ENCODE results near the gene SLC35E1.

The SLC35E1 gene

GRCh38 chr19:16537111-16537510 lies 35.1 kb downstream of the SLC35E1 start:
- H4K20me1 ChIP-seq (ENCODE audit: insufficient read depth, low read length), result peaks cover 50% of the 10 kb centered on the region

GRCh38 chr19:16536130-16536529 lies 36.1 kb downstream of the SLC35E1 start:
- H3K27ac ChIP-seq (ENCODE audit: low read length), result no peak overlapping the region
- no peak overlapping the region for H3K9ac ChIP-seq (ENCODE audit: low read length)
- no peak overlapping the region for H3K4me2 ChIP-seq (ENCODE audit: low read length)
- no peaks in the 10 kb centered on the region for H3K27me3 ChIP-seq (ENCODE audit: low read depth, low read length)
- H2AFZ ChIP-seq (ENCODE audit: low read depth, low read length), result no peak overlapping the region
- H3K79me2 ChIP-seq (ENCODE audit: low read length), result peaks cover 64% of the 10 kb centered on the region
- peaks cover 5% of the 10 kb centered on the region for H3K4me1 ChIP-seq (ENCODE audit: low read length)
- H3K9me3 ChIP-seq (ENCODE audit: insufficient read depth, low read length), result no peaks in the 10 kb centered on the region
- H4K20me1 ChIP-seq (ENCODE audit: insufficient read depth, low read length), result peaks cover 42% of the 10 kb centered on the region
- TF ChIP-seq, protein P1, sequence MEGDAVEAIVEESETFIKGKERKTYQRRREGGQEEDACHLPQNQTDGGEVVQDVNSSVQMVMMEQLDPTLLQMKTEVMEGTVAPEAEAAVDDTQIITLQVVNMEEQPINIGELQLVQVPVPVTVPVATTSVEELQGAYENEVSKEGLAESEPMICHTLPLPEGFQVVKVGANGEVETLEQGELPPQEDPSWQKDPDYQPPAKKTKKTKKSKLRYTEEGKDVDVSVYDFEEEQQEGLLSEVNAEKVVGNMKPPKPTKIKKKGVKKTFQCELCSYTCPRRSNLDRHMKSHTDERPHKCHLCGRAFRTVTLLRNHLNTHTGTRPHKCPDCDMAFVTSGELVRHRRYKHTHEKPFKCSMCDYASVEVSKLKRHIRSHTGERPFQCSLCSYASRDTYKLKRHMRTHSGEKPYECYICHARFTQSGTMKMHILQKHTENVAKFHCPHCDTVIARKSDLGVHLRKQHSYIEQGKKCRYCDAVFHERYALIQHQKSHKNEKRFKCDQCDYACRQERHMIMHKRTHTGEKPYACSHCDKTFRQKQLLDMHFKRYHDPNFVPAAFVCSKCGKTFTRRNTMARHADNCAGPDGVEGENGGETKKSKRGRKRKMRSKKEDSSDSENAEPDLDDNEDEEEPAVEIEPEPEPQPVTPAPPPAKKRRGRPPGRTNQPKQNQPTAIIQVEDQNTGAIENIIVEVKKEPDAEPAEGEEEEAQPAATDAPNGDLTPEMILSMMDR (IDR thresholded peaks at IDR 0.05; ENCODE audit: low read depth, low read length), result no peak
- TF ChIP-seq EZH2phosphoT487 (IDR thresholded peaks at IDR 0.05; ENCODE audit: low read depth), result no peak
- H3K4me3 ChIP-seq (ENCODE audit: low read length), result no peak overlapping the region
- peaks cover 79% of the 10 kb centered on the region for H3K36me3 ChIP-seq (replicated peaks; ENCODE audit: low read depth, low read length)

More at GRCh38 chr19:16537111-16537510, 35.1 kb downstream of the SLC35E1 start:
- Histone ChIP-seq H3K79me2 (ENCODE audit: low read length) (peaks cover 74% of the 10 kb centered on the region), H3K27me3 (ENCODE audit: low read depth, low read length) (no peaks in the 10 kb centered on the region), H3K27ac (ENCODE audit: low read length) (no peak overlapping the region), H3K9ac (ENCODE audit: low read length) (no peak overlapping the region), H3K9me3 (ENCODE audit: insufficient read depth, low read length) (no peaks in the 10 kb centered on the region), H3K4me2 (ENCODE audit: low read length) (no peak overlapping the region), H3K4me1 (ENCODE audit: low read length) (peaks cover 8% of the 10 kb centered on the region), H3K4me3 (ENCODE audit: low read length) (no peak overlapping the region), H3K36me3 (replicated peaks; ENCODE audit: low read depth, low read length) (peaks cover 74% of the 10 kb centered on the region), H2AFZ (ENCODE audit: low read depth, low read length) (no peak overlapping the region)
- no peak for TF ChIP-seq EZH2phosphoT487 (IDR thresholded peaks at IDR 0.05; ENCODE audit: low read depth)
- TF ChIP-seq, protein P1 (IDR thresholded peaks at IDR 0.05; ENCODE audit: low read depth, low read length), result no peak

DNA sequence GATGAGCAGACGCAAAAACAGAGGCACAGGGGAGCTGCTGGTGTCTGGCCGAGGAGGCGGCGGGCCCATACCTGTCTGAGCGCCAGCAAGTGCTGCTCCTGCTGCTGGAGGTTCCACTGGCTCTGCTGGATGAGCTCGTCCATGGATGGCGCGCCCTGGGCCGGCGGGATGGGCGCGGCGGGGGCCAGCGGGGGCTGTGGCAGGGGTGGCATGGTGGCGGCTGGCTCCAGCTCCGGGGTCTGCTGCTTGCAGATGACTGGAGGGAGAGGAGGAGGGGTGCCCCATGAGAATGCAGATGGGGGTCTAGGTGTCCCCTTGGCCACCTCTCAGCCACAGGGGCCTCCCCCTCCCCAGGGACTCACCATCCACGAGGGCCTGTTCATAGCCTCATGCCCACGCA lies 36.8 kb downstream of the SLC35E1 start:
- Histone ChIP-seq H2AFZ (ENCODE audit: low read depth, low read length) (no peak overlapping the region), H3K9ac (ENCODE audit: low read length) (no peak overlapping the region), H3K9me3 (ENCODE audit: insufficient read depth, low read length) (no peaks in the 10 kb centered on the region), H3K27ac (ENCODE audit: low read length) (no peak overlapping the region), H3K4me1 (ENCODE audit: low read length) (no peaks in the 10 kb centered on the region), H4K20me1 (ENCODE audit: insufficient read depth, low read length) (peaks cover 36% of the 10 kb centered on the region), H3K79me2 (ENCODE audit: low read length) (peaks cover 56% of the 10 kb centered on the region), H3K4me3 (ENCODE audit: low read length) (no peak overlapping the region), H3K36me3 (replicated peaks; ENCODE audit: low read depth, low read length) (peaks cover 82% of the 10 kb centered on the region), H3K27me3 (ENCODE audit: low read depth, low read length) (no peaks in the 10 kb centered on the region), H3K4me2 (ENCODE audit: low read length) (no peak overlapping the region)
- TF ChIP-seq, protein P1 (IDR thresholded peaks at IDR 0.05; ENCODE audit: low read depth, low read length), result no peak

DNA sequence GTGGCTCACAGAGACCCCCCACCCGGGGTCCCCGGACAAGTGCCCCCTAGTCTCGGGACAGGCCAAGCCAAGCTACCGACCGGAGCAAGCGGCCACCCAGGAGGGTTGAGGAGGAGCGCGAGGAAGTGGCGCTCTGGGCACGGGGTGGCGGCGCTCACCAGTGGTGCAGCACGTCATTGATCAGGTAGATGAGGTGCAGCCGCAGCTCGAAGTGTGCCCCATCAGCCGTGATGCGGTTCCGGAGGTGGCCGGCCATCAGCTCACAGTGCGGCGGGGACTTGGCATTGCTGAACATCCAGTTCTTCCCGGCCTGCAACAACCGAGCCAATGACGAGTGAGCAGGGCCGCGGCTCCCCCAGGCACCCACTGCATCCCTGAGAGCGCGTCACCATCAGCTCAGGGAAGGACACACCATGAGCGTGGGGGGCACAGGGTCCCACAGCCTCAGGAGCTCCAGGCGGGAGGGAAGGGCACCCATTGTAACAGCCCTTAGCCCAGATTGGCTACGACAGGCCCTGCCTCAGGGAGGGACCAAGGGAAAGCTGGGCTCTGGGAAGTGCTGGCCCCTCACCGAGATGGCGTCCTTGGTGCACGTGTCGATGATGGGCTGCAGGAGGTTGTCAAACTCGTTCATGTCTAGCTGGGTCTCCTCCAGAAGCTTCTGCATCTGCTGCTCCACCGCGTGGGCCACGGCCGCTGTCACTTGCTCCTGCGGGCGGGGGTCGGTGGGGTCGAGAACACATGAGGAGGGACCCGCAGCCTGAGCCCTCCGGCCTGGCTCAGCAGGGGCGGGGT lies 39.6 kb downstream of the SLC35E1 start:
- Histone ChIP-seq H3K36me3 (replicated peaks; ENCODE audit: low read depth, low read length) (peaks cover 83% of the 10 kb centered on the region), H3K27ac (ENCODE audit: low read length) (no peak overlapping the region), H2AFZ (ENCODE audit: low read depth, low read length) (no peak overlapping the region), H3K4me3 (ENCODE audit: low read length) (no peak overlapping the region), H3K4me1 (ENCODE audit: low read length) (no peaks in the 10 kb centered on the region), H4K20me1 (ENCODE audit: insufficient read depth, low read length) (peaks cover 25% of the 10 kb centered on the region), H3K79me2 (ENCODE audit: low read length) (peaks cover 29% of the 10 kb centered on the region), H3K9ac (ENCODE audit: low read length) (no peak overlapping the region), H3K27me3 (ENCODE audit: low read depth, low read length) (no peaks in the 10 kb centered on the region), H3K4me2 (ENCODE audit: low read length) (no peak overlapping the region), H3K9me3 (ENCODE audit: insufficient read depth, low read length) (no peaks in the 10 kb centered on the region)
- no peak for TF ChIP-seq EZH2phosphoT487 (IDR thresholded peaks at IDR 0.05; ENCODE audit: low read depth)
- TF ChIP-seq, protein P1 (IDR thresholded peaks at IDR 0.05; ENCODE audit: low read depth, low read length), result no peak

Measured in OCI-LY3 (cell line).